ENCODE measurements around the gene RPUSD2.

RPUSD2 gene, protein sequence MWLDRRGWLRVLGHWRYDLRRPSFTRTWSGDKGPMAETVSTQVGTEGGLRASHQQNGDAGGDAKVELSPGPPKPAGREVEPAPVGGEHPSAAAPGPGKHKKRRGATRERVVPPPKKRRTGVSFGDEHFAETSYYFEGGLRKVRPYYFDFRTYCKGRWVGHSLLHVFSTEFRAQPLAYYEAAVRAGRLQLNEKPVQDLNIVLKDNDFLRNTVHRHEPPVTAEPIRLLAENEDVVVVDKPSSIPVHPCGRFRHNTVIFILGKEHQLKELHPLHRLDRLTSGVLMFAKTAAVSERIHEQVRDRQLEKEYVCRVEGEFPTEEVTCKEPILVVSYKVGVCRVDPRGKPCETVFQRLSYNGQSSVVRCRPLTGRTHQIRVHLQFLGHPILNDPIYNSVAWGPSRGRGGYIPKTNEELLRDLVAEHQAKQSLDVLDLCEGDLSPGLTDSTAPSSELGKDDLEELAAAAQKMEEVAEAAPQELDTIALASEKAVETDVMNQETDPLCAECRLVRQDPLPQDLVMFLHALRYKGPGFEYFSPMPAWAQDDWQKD

DNA sequence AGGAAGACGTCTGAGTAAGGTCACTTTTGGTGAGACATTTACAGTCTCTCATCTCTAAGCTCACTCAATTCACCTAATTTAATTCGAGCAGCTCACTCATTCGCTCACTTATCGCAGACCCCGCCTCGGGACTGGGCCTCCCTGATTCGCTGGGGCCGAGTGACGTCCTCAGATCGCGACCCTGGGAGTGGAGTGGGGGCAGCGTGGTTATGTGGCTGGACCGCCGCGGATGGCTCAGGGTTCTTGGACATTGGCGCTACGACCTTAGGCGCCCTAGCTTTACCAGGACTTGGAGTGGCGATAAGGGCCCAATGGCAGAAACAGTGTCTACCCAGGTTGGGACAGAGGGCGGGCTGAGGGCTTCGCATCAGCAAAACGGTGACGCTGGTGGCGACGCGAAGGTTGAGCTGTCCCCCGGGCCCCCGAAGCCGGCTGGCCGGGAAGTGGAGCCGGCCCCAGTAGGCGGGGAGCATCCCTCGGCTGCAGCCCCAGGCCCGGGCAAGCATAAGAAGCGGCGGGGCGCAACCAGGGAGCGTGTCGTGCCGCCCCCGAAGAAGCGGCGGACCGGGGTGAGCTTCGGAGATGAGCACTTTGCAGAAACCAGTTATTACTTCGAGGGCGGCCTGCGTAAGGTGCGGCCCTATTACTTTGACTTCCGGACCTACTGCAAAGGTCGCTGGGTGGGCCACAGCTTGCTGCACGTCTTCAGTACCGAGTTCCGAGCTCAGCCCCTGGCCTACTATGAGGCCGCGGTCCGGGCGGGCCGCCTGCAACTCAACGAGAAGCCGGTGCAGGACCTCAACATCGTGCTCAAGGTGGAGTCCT lies at the start of gene RPUSD2:
RPUSD2 (plus strand) TSS at position 171 of the 825 bp plus-strand sequence; CDS start at position 210, 39 bp downstream.
- peak; percentile 96 for DNase-seq (ENCODE audit: low spot score)

DNA sequence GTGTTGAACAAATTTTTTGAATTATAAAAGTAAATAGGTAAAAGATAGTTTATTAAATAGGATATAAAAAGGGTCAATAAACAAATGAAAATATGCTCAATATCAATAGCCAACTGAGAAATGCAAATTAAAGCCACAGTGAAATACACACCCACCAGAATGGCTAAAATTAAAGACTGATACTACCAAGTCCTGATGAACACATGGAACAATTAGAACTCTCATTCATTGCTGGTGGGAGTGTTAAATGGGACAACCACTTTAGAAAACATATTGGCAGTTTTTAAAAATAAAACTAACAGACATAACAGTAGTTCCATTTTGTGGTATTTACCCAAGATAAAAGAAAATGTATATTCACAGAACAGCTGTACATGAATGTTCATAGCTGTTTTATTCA lies 45.5 kb upstream of the RPUSD2 start:
- DNase-seq (ENCODE audit: low spot score), result no peak

DNA sequence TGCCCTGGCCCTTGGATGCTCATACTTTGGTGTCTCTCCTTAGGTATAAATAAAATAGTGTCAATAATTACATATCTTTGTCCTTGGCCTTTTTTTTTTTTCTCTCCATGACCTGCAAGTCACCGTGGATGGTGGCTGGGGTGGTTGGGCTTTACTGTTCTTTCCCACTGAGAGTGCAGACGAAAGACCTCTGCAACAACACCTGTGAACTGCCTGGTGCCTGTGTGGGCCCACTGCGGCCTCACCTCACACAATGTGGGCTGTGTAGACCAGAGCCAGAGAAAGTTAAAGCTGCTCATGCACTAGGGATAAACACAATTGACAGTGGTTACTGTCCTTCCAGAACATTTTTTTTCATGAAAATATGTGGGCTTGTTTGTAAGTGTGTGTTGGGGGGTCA lies 43.2 kb upstream of the RPUSD2 start:
- no peak for DNase-seq (ENCODE audit: low spot score)

DNA sequence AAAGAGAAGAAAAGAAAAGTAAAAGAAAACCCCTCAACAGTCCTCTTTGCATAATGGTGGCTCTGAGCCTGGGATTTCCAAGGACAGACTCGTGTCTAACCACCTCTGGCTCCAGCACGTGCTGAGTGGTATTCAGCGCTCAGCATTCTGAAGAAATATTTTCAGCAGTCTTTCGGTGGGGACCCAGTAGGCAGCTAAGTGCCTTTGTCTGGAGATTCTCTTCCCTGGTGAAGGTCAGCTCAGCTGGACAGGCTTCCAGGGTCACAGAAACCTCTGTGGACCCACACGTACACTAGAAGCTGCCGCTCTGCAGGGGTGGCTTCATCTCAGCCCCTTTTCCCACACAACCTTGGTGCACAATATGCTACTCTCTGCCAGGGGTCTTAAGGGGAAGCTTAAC lies 40.3 kb upstream of the RPUSD2 start:
- no peak for DNase-seq (ENCODE audit: low spot score)

DNA sequence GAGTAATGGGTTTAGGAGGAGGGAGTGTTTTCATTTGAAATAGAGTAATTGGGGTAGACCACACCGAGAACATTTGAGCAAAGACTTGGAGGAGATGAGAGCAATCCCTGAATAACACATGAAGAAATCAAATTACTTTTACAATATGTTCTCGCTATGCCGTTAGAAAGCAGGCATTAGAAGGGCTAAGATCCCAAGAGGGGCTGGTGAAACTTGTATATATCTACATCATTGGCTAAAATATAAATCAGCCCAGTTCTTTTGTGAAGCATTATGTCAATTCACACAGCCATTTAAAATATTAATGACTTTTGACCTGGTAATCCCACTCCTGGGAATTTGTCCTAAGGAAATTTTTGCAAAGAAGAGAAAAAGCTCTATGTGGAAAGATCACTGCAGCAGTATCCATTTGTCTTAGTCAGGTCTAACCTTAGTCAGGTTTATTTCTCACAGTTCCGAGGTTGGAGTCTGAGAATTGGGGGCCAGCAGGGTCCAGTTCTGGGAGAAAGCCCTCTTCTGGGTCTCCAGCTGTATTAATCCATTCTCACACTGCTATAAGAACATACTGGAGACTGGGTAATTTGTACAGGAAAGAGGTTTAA lies 35.2 kb upstream of the RPUSD2 start:
- DNase-seq (ENCODE audit: low spot score), result no peak

DNA sequence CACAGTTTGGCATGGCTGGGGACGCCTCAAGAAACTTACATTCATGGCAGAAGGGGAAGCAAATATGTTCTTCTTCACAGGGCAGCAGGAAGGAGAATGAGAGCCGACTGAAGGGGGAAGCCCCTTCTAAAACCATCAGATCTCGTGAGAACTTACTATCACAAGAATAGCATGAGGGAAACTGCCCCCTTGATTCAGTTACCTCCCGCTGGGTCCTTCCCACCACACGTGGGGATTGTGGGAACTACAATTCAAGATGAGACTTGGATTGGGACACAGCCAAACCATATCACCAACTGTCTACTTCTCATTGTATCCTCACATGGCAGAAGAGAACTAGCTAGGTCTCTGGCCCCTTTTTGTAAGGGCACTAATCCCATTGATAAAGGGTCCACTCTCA lies 34.7 kb upstream of the RPUSD2 start:
- no peak for DNase-seq (ENCODE audit: low spot score)

DNA sequence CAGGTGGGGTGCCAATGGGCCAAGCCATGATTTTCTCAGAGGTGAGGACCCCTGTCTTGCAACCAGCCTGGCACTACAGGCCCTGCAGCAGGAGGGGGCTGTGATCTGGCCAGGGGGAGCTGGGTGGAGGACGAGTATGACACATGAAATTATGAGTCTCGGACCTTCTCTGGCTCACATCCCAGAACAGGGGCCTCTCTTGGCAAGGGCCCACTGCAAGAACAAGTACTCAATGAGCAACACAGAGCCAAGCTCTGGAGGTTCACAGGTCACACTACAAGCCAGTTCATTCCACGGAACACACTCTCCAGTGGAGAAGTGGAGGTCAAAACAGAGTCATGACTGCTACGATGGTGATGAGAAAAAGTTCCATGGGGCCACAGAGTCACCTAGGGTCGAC lies 32.6 kb upstream of the RPUSD2 start:
- no peak for DNase-seq (ENCODE audit: low spot score)

DNA sequence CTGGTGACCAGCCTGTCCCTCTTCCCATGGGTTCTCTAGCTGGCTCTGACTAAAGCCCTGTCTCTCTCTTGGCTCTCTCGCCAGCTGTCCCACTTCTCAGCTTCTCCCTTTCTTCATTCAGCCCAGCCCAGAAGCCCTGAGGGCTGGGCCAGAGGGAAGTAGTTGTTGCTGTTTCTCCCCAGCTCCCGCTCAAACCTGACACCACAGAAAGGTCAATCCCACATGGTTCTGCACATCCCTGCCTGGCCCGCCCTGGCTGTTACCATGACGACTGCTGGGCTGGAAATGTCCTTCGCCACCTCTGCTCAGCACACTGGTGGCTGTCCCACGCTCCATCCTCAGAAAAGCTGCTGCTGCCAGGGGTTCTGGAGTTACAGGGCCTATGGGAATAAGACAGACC lies 30.1 kb upstream of the RPUSD2 start:
- DNase-seq (ENCODE audit: low spot score), result no peak

DNA sequence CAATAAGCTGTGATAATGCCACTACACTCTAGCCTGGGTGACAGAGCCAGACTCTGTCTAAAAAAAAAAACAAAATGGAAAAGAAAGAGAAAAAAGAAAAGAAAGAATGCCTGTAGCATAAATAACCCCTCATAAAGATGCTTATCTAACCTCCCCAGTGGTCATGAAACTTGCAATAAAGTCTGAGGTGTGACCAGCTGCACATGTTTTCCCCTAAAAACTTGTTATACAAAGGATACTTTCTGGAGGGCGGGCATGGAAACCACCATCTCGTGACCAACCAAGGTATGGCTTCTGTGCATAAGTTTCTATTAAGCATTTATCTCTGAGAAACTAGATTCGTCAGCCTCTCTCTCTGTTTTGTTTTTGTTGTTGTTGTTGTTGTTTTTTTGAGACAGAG lies 26.0 kb upstream of the RPUSD2 start:
- DNase-seq (ENCODE audit: low spot score), result no peak

DNA sequence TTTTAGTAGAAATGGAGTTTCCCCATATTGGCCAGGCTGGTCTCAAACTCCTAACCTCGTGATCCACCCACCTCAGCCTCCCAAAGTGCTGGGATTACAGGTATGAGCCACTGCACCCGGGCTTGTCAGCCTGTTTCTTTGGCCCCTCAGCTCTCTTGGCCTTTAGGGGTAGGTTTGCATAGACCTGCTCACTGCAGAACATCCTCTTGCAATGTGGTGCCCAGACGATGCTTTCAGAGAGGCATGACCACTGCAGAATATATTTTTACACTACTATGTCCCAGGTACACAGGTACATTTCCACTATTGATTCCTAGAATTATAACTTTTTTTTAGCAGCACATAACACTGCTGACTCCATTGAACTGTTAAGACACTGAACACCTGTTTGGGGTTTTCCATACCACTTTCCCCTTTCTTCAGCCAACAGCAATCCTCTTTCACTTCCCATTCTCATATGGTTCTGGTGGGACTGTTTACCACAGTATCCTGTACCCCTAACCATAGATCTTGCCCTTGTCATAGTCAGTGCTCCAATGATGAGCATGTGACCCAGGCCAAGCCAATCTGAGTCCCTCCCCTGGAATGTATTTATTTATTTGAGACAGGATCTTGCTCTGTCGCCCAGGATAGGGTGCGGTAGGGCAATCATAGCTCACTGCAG lies 25.3 kb upstream of the RPUSD2 start:
- no peak for DNase-seq (ENCODE audit: low spot score)

DNA sequence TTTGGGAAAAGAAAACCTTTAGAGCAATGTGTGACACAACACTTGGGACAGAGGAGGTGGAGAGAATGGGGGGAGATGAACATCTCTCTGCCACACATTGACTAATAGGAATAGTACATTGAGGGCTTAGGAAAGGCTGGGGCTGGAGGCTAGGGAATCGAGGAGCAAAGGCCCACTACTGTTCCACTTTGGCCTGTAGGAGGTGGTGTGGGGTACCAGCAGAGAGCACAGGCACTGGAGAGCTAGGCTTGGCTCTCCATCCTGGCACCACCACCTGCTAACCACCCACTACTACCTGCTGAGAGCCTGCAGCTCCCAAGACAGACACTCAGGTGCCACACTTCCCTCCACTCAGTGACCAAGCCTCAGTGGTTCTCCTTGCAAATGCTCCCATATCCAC lies 23.6 kb upstream of the RPUSD2 start:
- DNase-seq (ENCODE audit: low spot score), result no peak

DNA sequence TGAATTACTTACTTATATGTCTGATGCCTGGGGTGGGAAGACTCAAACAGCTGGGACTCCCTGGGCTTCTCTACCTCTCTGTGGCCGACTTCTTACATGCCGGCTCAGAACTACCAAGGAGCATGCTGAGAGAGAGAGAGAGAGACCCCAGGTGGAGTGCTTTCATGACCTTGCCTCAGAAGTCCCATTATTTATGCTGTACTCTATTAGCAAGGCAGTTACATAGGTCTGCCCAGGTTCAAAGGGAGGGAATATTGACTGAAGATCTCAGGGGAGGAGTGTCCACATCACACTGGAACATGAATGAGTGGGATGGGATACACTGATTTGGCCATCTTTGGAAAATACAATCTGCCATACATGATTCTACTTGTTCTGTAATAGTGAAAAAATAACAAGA lies 20.5 kb upstream of the RPUSD2 start:
- DNase-seq (ENCODE audit: low spot score), result no peak

DNA sequence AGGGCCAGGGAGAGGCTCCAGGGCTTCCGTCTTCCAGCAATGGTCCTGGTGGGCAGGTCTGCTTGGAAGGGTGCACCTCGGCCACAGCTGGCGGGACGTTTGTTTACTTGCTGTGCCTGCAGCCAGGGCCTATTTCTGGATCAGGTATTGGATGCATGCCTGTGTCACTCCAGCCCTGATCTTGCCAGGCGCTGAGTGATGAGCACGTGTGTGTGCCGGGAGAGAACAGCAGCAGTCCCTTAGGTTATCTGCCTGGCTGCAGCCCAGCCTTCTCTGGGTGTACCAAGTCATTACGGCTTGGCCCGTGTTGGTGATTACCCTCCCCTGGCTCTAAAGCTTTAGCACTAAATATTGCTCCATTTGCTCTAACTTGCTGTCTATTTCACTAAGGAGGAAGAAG lies 19.2 kb upstream of the RPUSD2 start:
- DNase-seq (ENCODE audit: low spot score), result no peak

DNA sequence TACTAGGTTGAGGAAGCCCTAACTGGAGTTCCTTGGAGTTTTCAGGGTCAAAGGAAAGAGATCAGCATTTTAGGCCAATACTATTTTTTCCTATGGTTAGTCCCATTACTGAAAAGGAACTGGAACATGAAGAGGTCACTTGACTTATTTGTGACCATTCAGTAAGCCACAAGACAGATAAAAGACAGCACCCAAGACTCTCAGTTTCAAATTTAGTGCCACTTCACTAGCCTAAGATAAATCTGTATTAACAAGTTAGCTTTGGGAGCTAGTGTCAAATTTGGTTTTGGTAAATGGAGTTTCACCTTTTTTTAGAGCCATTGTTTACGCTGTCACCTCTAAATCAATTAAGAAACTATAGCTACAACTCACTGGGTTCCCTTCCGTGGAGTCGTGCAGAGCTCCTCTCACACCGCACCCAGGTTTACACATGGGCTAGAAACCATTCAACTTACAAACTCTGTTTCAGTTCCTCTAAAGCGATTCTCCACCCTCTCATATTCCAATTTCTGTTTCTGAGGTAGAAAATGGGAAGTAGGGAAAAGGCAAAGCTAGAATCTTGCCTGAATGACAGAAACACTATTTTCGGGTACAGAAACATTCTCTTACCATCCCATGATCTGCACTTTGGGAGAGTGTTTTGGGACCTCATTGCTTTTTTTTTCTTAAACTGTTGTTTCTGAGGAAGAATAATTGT lies 18.6 kb upstream of the RPUSD2 start:
- no peak for DNase-seq (ENCODE audit: low spot score)

DNA sequence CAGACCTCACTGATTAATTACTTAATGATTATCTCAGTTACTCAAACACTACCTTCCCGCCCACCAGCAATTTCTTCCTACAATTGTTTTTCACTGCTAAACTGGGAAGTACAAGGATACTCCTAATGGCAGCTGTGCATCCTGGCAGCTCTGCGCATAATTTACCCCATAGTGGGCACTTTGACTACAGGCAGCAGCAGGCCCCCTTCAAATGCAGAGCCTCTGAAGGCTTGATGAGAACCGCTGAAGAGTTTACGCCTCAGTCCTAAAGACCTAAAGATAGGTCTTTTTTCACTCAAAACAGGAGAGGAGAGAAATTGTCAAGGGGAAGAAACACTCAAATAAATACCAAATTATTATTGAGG lies 15.0 kb upstream of the RPUSD2 start:
- no peak for DNase-seq (ENCODE audit: low spot score)

DNA sequence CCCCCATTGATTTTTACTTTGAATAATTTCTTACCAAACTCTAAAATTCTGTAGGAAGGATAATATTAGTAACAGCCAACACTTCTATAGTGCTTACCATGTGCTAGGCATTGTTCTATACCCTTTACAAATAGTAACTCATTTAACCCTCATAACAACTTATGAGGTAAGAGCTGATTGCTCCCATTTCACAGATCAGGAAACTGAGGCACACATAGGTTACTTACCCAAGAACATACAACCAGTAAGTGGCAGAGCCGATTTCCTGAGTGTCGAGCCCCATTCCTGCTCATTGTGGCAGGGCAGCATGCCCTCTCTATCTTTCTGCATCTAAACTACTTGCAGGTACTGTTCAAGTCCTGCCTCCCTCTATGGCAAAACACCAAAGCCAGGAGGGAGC lies 13.2 kb upstream of the RPUSD2 start:
- DNase-seq (ENCODE audit: low spot score), result no peak

DNA sequence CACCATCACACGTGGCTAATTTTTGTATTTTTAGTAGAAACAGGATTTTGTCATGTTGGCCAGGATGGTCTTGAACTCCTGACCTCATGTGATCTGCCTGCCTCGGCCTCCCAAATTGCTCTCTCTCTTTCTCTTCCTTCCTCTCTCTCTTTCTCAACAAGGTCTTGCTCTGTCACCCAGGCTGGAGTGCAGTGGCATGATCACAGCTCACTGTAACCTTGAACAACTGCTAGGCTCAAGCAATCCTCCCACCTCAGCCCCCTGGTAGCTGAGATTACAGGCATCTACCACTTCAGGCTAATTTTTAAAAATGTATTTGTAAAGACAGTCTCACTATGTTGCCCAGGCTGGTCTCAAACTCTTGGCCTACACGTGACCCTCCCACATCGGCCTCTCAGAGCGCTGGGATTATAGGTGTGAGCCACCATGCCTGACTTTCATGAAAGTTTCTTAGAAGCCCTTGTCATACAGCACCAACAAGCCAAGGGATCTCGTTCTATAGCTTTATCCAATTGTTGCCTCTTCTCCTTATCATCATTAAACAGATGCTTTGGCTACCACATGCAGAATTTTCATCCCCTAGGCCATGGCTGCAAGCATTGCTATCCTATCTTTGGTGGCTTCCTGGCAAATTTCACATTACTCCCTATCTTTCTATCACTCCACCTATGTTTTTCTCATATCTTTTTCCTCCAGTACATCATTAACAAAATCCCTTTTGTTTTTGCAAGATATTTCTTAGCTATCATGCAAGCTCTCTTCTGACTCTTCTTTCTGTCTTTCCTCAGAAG lies 10.0 kb upstream of the RPUSD2 start:
- no peak for DNase-seq (ENCODE audit: low spot score)

DNA sequence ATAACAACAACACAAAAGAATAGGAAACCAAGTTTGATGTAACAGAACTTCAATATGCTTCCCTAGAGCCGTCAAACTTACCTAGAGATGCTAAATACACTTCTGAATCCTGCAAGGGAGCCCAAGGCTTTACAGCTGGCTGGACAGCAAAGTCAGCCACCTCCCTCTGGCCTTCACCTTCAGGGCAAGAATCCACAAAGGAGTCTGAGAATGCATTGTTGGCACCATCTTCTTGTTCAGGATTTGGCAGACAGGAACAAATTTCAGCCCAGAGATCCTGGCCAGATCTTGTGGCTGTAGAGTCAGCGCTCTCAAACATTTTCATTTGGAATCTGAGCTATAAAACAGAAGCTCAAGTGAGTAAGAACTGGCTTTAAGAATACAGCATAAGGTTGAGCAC lies 6.4 kb upstream of the RPUSD2 start:
- DNase-seq (ENCODE audit: low spot score), result no peak

DNA sequence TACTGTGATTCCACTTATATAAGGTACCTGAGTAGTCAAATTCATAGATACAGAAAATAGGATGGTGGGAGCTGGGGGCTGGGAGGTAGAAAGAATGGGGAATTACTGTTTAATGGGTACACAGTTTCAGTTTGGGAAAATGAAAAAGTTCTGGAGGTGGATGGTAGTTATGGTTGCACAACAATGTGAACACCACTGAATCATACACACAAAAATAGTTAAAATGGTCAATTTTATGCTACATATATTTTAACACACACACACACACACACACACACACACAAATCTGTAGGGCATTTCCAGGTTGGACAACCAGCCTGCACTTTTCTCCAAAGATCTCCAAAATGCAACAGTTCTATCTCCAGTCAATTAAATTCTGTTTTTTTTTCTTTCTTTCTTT lies 5.7 kb upstream of the RPUSD2 start:
- no peak for DNase-seq (ENCODE audit: low spot score)

DNA sequence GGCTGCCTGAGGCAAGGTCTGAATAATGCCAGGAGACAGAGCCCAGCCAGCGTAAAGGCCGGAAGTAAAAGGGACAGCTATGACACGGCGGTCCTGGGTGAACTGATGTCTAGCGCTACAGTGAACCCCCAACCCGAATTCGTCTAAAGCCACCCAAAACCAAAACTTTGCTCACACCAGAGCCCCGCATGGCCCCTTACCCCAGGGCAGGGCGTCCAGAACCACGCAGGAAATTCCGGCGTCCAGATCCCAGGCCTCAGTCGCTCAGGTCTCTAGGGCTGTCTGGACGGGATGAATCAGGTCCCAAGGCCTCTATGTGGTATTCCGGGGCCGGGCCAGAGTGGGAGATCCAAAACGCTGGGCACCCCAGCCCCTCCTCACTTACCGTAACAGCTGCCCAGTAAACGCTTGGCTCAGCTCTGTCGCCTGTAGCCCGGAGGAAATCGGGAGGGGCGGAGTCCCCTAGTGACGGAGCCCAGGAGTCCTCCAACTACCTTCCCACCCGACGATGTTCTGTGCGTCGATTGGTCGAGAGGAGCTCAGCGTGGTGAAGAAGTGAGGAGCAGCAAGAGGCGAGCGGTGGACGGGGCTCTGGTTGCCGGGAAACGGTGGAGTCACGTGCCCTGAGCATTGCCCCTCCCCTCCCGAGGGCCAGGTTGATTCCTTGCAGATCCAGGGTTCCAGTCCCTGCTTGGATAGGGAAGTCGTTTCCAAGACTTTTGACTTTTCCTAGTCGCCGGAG lies 4.3 kb upstream of the RPUSD2 start, which contains the start of gene CCDC32:
CCDC32 (minus strand) TSS at position 452 of the 742 bp plus-strand sequence. CDS start 2,027 bp downstream, outside the sequence.
- DNase-seq (ENCODE audit: low spot score), result peak; percentile 98
